Eye (tissue), 1 donor: ENCODE measurements around the gene CISD3.

Experiments used
- DNase-seq: peaks from one replicate; pipeline ENCODE4 v3.0.0-alpha.2; 2015

The CISD3 gene

GRCh38 chr17:38783227-38783626 is 53.1 kb downstream of the CISD3 start:
- no peak for DNase-seq
